Heart left ventricle (tissue), 13 donors: ENCODE measurements around the gene SPP2.

Source experiments
- CTCF ChIP-seq, 12 donors: fragments of 200-600 bp; sonication (generic) in 4 of 12; IDR thresholded peaks; one replicate each; pipeline versions ENCODE4 v1.5.0 to v1.8.0; 2018 to 2022; ENCODE audit warnings: antibody characterized with exemption in 12 of 12, mild to moderate bottlenecking in 5 of 12
- POLR2A ChIP-seq, 2 donors: fragments of 450-650 bp; IDR thresholded peaks; one replicate each; pipeline ENCODE4 v1.6.1; 2017; ENCODE audit warnings: antibody characterized with exemption in 2 of 2, mild to moderate bottlenecking in 2 of 2, moderate library complexity in 2 of 2
- donor health status: ischemic (EF 13 %, LVEDD 7.1; RV severe dilation, severe dysfunction).
- donor health status: DM: no; HTN: yes; CAD: no.
- donor health status: DM: no; HTN: no; CAD: no.
- donor health status: ischemic (EF 25% LVEDD 6.9; RV normal size, moderate dysfunction).
- donor health status: ischemic (EF 25% LVEDD 5.7; RV mildly dilated, moderate dysfunction).
- donor health status: ischemic (EF 35%, LVEDD 5.7; RV mildly dilated, moderate dysfunction).
- donor health status: nonischemic (EF 11% LVEDD 7.7; RV severe dilation, severe dysfunction).
- donor health status: DM: yes; HTN: yes; CAD: no.
- donor health status: PGD.
- donor health status: ischemic (EF 29% LVEDD 5.4; RV normal size, mild dysfunction).
- donor health status: nonischemic (EF 23%, LVEDD 6.1; RV moderate dilation, normal function).

GRCh38 chr2:234078129-234078528 is 27.6 kb downstream of the SPP2 start:
- no peak for TF ChIP-seq CTCF (IDR thresholded peaks at IDR 0.05)
- no peak for TF ChIP-seq POLR2A (IDR thresholded peaks at IDR 0.05)
